ENCODE data around the gene FAM118B.

- TF ChIP-seq CTCF (IDR thresholded peaks at IDR 0.05; ENCODE audit: insufficient read depth, low read depth, low read length) (no peak), EZH2 (IDR thresholded peaks at IDR 0.05; ENCODE audit: insufficient read depth, low read length) (no peak)
These were observed 20.8 kb upstream of the FAM118B start for GRCh38 chr11:126190792-126191191.

Measured in astrocyte (in vitro differentiated cells and primary cell).